DMS153 treated with DMSO at 0.1 percent for 48 hours (cell line): Measurements from ENCODE around the gene ZNF683.
"Not testable (repeated sequence)": the region's sequence is repeated elsewhere in the genome, so short reads cannot be mapped to it uniquely, and the experiment has no call there.

Source experiments
- DNase-seq: peaks from one replicate; lab custom pipeline; 2025; ENCODE audit not compliant: unreplicated experiment; lab: John Stamatoyannopoulos, UW

The ZNF683 gene

GRCh38 chr1:26372611-26373010, at the start of gene ZNF683:
Gene ZNF683 (minus strand): TSS chr1:26372750. CDS start chr1:26368571, 4,179 bp downstream.
- not testable (repeated sequence) for DNase-seq

GRCh38 chr1:26419494-26419893, 46.9 kb upstream of the ZNF683 start:
- DNase-seq = no peak

GRCh38 chr1:26418865-26419349, 46.4 kb upstream of the ZNF683 start:
- DNase-seq = no peak

GRCh38 chr1:26417111-26417759, 44.7 kb upstream of the ZNF683 start:
- peak; percentile 79 for DNase-seq

- no peak for DNase-seq
Measured at GRCh38 chr1:26413031-26413430, 40.5 kb upstream of the ZNF683 start.

- DNase-seq = no peak
Measured at GRCh38 chr1:26412180-26412840, 39.8 kb upstream of the ZNF683 start.

- no peak for DNase-seq
Measured at GRCh38 chr1:26411624-26412074, 39.1 kb upstream of the ZNF683 start.

GRCh38 chr1:26410706-26411623, 38.4 kb upstream of the ZNF683 start, which contains the start of gene LIN28A:
Gene LIN28A (plus strand): TSS chr1:26410817. CDS start chr1:26410892, 75 bp downstream.
- DNase-seq = no peak

- DNase-seq = no peak
Measured at GRCh38 chr1:26409191-26409807, 36.7 kb upstream of the ZNF683 start.

- no peak for DNase-seq
Measured at GRCh38 chr1:26408604-26409003, 36.1 kb upstream of the ZNF683 start.

- no peak for DNase-seq
Measured at GRCh38 chr1:26405281-26405915, 32.8 kb upstream of the ZNF683 start.

GRCh38 chr1:26404641-26405040, 32.1 kb upstream of the ZNF683 start:
- no peak for DNase-seq

- DNase-seq = no peak
Measured at GRCh38 chr1:26403656-26404055, 31.1 kb upstream of the ZNF683 start.

- DNase-seq = no peak
Measured at GRCh38 chr1:26401891-26402290, 29.3 kb upstream of the ZNF683 start.

GRCh38 chr1:26399034-26399433, 26.5 kb upstream of the ZNF683 start:
- no peak for DNase-seq

- no peak for DNase-seq
Measured at GRCh38 chr1:26395754-26396153, 23.2 kb upstream of the ZNF683 start.

- DNase-seq = no peak
Measured at GRCh38 chr1:26391450-26391849, 18.9 kb upstream of the ZNF683 start.

GRCh38 chr1:26389604-26390247, 17.2 kb upstream of the ZNF683 start:
- DNase-seq = no peak

- no peak for DNase-seq
Measured at GRCh38 chr1:26388791-26389445, 16.4 kb upstream of the ZNF683 start.
